HG02885 (cell line): ENCODE data around the gene CDS2.

ENCODE experiments used
- ATAC-seq: cut with Tn5 transposase; IDR thresholded peaks from one replicate; pipeline ENCODE4 v1.9.1; 2021; ENCODE audit warnings: mild to moderate bottlenecking; ENCODE audit not compliant: unreplicated experiment, poor library complexity

Gene CDS2

DNA sequence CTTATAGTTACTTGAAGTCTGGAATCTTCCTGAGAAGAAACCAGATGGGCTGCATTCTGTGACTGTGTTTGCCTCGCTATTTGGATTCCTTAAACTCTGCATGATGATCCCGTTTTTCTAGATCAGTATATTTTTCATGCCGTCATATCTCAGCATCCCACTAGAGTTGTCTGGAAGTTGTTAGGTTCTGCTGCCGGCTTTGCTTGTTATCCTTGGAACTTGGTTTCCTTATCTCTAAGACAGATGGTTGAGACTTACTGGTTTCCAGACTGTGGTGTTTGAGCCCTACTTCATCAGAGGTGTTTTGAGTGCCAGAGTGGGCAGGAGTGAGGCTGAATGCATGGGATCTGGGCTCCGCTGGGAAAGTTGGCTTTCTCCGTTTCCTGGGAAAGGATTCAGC is 50.3 kb downstream of the CDS2 start:
- no peak for ATAC-seq

DNA sequence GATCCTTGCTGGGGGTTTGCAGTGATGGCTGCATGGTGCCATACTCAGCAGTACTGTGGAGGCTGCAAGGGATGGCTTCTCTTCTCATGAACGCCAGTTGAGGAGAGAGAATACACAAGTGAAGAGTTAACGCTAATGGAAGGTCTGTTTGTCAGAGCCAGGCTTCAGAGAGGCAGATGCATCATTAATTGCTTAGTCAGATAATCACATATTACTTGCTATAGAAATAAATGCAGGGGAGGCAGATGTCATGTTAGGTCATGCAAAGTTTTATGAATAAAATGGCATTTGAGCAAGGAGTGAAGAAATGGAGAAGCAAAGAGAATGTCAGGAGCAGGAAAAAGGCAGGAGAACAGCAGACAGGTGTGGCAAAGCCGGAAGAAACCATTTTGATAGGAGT is 51.2 kb downstream of the CDS2 start:
- ATAC-seq = no peak

DNA sequence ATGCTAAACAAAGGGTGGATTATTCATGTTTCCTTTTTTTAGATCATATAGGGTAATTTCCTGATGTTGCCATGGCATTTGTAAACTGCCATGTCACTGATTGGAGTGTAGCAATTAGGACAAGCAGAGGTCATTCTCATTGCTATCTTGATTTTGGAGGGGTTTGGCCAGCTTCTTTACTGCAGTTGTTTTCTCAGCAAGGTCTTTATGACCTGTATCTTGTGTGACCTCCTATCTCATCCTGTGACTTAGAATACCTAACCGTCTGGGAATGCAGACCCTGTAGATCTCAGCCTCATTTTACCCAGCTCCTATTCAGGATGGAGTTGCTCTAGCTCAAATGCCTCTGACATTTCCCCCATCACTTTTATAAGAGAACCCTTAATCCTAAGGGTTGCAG is 53.6 kb downstream of the CDS2 start:
- ATAC-seq = no peak

DNA sequence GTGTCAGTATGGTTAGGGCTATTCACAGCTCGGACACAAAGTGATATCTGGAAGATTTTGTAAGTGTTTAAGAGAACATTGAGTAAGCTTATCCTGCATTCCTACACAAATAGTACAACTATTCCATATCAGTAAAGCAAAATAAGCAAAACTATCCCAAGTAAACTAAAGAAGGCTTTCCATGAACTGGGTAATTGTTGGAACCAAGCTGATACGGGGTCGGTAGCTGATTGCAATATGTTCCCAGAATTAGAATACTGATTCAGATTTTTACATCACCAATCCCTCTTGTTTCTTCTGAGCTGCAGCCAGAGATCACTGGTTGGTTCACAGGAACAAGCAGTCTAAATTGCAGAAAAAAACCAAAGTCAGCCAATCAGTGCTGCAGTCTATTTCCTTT is 54.1 kb downstream of the CDS2 start:
- ATAC-seq = no peak

DNA sequence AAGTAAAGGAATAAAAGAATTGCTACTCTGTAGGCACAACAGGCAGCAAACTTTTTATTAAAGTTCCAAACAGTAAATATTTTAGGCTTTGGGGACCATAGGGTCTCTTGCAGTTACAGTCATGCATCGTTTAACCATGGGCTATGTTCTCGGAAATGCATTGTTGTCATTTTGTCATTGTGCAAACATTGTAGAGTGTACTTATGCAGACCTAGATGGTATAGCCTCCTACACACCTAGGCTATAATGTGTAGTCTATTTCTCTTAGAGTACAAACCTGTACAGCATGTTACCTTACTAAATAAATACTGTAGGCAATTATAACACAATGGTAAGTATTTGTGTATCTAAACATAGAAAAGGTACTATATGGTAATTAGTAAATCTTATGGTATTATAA is 54.7 kb downstream of the CDS2 start:
- ATAC-seq = no peak

DNA sequence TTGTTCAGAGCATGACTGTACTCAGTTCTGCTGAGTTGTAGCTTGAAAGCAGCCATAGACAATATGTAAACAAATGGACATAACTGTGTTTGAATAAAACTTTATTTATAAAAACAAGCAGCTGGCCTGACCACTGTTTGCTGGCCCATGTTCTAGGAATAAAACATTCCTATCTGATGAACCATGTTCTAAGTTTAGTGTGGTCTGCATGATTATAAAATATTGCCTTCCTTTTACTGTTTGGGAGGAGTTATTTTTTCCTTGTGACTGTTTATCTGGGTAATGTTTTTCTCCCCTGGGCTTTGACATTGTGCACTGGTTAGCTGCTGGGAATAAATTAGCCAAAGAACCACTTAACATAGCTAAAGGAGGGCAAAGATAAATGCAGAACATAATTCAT is 55.1 kb downstream of the CDS2 start:
- ATAC-seq = no peak

DNA sequence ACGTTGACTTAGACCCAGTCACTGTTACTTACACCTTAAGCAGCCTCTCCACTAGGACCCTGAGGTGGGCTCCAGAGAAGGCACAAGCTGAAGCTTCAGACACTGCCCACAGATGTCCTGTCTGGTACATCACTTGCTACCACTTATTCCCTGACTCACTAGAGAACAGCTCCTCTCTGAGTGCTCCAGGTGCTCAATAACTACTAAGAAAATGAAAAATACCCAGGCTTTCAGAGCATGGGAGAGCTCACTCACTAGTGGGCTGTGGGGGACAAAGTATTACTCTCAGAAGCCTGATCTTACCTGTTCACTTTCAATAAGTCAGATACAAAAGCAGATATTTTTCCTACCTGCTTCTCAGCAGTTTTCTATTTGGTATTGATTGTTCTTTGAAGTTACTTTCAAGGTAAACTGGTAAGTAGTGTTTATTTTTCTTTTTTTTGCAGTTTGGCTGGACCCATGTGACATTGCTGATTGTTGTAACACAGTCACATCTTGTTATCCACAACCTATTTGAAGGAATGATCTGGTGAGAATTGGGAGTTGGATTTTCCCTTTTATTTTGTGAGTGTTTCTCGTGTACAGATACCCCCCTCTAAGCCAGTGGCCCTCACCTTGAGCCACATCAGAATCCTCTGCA is 55.9 kb downstream of the CDS2 start:
- ATAC-seq = no peak

DNA sequence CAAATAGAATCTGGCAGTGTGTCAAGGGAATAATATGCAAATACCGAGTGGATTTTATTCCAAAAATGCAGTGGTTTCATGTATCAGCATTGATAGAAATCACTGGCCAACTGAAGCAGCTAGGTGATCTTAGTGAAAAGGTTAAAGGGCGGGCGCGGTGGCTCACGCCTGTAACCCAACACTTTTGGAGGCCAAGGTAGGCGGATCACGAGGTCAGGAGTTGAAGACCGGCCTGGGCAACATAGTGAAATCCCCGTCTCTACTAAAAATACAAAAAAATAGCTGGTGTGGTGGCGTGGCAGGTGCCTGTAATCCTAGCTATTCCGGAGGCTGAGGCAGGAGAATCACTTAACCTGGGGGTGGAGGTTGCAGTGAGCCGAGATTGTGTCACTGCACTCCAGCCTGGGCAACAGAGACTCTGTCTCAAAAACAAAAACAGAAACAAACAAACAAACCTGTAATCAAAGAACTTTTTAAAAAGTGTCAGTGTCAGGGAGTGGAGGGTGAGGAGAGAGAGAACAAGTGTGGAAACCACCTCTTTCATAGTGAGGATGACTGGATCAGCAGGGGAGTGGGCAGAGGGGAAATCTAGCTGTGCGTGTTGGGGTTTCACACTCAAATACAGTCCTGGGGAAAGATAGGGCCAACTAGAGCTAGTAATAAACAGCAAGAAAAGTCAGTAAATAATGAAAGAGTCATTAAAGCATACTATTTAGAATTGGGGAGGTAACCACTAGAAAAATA is 57.1 kb downstream of the CDS2 start:
- no peak for ATAC-seq

DNA sequence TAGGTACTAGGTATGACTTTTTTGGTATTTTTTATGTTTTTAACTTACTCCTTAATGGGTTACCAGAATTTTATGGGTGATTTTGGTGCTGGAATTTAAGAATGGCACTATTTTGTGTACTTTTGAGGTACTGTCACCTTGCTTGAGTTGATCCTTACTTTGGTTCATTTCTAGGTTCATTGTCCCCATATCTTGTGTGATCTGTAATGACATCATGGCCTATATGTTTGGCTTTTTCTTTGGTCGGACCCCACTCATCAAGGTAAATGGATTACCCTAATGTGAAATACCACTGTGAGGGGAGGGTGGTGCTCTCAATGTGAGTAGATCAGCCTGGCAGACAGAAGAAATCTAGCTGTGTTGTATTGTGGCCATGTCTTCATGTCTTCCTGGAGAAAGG is 57.9 kb downstream of the CDS2 start:
- no peak for ATAC-seq

DNA sequence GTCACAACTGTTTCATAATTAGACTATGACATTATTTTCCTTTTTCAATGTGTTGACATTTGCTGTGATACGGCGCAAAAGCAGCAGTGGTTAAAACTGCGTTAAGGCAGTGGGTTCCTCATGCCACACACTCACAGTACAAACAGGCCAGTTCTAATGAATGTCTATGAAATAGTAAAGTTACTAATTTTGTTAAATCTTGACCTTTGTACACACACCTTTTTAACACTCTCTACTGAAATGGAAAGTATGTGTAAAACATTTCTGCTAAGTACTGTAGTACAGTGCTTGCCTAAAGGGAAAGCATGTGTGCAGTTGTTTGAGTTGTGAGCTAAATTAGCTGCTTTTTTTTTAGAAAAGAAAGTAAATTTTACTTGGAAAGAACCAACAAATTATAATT is 60.3 kb downstream of the CDS2 start:
- no peak for ATAC-seq

DNA sequence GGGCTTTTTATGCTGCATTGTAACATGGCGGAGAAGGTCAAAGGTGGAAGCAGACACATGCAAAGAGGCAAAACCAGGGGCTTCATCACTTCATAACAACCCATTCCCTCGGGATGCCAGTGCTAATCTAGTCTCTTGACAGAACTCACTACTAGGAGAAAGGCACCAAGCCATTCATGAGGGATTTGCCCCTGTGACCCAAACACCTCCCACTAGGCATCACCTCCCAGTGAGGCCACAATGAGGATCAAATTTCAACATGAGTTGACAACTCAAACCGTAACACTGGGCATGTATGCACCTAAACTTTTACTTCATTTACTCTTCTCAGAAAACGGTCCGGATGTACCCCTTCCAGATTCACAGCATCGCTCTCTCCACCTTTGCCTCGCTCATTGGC is 61.9 kb downstream of the CDS2 start:
- no peak for ATAC-seq

DNA sequence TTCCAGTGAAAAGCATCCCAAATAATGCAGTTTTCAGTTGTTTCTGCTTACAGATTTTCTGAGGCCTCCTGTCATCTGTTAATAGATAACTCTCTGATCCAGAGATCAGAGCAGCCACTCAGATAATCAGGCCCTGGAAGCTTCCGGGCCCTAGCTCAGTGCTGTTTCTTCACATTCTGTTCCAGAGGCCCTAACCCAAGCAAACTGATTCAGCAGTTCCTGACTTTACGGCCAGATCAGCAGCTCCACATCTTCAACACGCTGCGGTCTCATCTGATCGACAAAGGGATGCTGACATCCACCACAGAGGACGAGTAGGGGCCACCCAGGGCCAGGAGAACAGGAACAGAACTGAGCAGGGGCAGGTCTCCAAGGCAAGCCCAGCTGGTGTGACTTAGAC is 63.1 kb downstream of the CDS2 start:
- ATAC-seq = no peak

DNA sequence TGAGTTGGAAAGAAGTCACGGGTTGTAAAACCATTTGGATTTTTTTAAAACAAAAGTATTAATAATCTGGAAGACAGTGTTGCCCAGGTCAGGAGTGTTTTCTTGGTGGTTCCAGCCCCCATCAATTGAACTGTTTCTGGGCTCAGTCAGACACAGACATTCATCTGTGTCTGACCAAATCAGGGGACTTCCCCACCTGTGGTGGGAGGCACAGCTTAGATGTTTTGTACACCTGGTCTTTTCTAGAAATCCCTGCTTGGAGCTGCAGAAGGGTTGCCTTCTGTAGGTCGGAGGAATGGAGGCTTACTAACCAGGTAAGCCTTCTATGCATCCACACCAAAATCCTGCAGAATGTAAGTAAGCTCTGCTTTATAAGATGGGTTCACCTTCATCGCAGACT is 63.6 kb downstream of the CDS2 start:
- no peak for ATAC-seq

DNA sequence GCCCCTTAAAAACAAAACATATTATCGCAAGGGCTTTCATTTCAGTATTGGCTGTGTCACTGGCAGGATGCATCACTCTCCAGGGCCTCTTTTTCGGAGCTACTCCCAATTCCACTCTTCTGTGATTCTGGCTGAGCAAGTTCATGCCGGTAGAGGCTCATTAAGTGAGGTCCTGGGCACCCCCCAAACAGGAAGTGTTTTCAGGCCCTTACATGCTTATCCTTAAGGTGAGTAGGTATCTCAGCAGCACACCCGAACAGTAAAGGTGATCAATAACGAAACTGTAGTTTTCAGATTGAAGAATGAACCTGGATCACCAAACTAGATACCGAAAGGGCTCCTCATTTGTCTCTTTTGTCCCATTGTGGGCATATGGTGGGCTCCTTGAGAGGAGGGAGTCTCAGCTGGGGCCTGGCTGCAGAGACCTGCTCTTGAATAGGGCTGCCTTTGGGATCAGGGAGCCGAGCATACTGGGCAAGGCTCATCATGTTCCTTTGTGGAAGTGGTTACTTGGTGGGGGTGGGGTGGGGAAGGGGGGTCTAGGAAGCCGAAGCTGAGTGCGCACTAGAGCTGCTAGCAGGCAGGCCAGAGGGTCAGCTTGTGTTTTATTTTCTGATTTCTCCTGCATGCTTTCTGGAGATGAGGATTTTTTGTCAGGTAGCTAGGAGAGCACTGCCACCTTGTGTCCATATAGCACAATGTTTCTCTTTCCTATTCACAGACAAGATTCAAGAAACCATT is 65.2 kb downstream of the CDS2 start:
- ATAC-seq = peak; percentile 65

DNA sequence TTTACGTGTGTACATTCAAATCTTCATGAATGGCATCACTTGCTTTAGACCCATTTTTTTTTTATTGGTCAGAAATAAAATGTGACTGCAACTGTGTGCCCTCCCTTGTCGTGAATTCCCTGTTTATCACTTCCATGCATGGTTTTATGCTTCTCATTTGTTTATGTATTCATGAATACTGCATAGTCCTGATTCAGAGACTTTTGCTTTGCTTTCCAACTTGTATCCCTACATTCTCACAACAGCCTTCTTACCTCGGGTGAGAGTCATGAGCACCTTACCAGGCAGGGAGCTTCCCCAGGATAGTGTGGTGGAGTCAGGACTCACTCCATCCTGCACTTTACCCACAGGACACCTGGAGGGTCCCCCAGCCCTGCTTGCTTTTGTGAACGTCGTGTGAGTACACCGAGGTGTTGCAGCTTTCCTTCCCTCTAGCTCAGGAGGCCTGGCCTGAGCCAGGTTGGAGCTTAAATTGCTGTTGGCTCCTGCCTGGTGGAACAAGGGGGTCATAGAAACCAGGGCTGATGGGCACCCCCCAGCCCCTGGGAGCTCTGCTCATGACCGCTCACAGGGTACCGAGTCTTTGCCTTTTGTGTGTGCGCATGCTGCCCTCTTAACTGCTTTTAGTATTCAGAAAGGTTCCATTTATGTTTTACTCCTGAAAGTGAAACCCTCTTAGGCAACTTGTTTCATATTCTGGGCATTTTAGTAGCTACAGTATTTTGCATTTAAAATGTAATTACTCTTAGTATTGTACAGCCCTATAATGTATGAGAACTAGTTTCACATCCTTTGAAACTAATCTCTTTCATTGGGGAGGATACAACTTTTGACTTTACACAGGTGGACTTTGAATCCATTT is 66.0 kb downstream of the CDS2 start:
- peak; percentile 27 for ATAC-seq

DNA sequence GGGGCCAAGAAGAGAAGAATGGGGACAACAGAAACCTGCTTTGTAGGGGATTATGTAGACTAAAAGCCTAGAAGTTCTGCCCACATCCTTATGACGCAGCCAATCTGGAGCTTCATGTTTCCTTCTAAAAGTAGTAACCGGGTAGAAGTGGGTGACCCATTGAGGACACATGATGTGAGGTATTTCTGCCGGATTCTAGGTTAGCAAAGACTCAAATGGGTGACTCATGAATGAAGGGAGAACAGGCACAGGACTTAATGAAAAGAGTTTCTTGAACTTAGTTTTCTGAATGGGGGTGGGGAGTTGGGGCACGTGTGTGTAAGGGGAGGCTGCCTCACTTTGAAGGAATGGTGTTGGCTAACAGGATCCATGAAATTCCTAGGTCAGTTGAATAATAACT is 68.8 kb downstream of the CDS2 start:
- no peak for ATAC-seq

DNA sequence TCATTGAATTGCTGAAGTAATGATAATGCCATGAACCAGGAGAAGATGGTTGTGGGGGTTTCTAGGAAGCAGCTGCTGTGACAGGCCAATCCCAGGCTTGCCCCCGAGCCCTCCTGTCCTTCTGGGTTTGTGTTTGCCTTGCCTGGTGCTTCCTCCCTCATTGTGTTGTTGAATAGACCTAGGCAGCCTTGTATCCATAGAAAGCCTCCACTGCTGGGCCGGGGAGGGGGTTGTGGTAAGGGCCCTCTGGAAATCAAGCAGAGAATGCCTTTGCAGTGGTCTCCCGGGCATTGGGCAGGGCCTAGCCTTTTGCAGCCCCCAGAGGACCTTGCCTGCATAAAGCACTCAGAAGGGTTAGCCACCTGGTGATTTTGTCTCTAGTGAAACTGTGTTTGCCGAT is 69.3 kb downstream of the CDS2 start:
- ATAC-seq = no peak

DNA sequence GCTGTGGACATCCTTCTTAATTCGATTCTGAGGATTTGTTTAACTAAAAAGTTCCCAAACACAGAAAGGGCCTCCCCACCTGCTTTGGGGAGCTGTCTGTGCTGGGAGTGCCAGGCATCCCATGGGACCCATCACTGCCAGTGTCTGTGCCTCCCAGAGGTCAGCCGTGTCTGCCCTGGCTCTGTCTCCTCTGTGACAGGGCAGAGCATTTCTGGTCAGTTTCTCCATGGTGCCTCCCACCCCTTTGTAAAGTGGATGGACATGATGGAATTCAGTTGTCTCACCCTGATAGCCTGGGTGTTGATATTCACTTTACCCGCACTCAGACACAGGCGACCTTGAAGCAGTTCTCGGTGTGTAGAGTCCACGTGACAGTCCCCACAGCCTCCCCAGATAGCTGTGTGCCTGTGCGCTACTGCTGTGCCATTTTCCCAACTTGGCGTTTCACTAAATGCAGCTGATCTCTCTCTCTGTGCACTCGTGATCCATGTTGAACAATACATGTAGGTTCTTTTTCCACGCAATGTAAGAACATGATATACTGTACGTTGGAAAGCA is 70.5 kb downstream of the CDS2 start:
- ATAC-seq = no peak

DNA sequence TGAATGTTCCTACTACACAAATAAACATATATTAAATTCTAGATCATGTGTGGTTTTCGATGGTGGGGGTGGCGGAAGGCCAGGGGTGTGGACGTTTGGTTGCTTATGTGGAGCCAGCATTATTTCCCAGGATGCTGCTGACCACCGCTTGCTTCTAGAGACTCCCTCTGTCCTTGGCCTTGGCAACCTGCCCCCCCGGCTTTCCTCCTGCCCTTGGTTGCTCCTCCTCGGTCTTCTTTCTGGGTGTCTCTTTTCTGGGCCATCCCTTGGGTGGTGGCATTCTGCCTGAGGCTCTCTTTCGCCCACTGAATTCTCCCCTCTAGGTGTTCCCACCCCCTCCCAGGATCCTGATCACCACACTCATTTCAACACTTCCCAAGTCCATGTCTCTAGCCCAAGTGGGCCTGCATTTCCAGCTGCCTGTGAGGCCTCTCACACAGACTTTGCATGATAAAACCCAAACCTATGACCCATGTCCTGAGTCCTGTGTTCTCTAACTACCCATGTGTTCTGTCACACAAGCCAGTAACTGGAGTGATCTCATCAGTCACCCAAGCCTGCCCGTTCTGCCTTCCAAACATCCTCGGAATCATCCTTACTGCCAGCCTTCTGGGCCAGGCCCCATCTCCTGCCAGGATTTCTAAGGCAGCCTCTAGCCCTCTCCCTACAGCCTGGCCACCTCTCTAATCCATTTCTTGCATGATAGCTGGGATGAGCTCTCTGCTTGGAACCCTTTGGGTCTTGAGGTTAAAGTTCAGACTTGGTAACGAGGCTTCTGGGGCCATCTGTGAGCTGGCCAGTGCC is 71.2 kb downstream of the CDS2 start:
- ATAC-seq = no peak

DNA sequence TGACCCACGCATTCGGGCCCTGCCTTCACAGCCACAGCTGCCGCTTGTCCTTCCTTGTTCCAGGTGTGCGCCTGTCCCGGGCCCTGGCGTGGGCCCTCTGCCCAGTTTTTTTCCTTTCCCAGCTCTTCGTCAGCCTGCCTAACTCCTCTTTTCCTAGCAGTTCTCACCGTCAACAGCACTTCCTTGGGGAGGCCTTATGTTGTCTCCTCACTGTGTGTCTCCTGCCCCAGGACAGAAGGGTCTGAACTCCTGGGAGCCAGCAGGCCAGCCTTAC is 71.8 kb downstream of the CDS2 start:
- ATAC-seq = no peak
